Hepatocyte (in vitro differentiated cells): Measurements from ENCODE around the gene ABLIM1. TPM values are rescaled to one million over a fixed set of nuclear protein-coding genes. Genes with fewer than 3 reads are reported as not detected.
A peak's percentile ranks its signal among the peaks of the same experiment; 100 is the strongest.

Experiments
- DNase-seq: peaks from one replicate; pipeline ENCODE4 v3.0.0-alpha.2; 2016; ENCODE audit warnings: low spot score
- H2AFZ ChIP-seq: fragments of 200-600 bp; sonication (generic); 2 replicates; pipeline ENCODE4 v1.6.0; 2016; ENCODE audit warnings: antibody characterized with exemption, mild to moderate bottlenecking
- H3K27ac ChIP-seq: fragments of 200-600 bp; sonication (generic); 2 replicates; pipeline ENCODE4 v1.5.1; 2016; ENCODE audit warnings: mild to moderate bottlenecking
- H3K27me3 ChIP-seq: fragments of 200-600 bp; sonication (generic); 2 replicates; pipeline ENCODE4 v1.6.1; 2016
- H3K36me3 ChIP-seq: fragments of 200-600 bp; sonication (generic); replicated peaks from 2 replicates; pipeline ENCODE4 v1.5.1; 2016; ENCODE audit warnings: low read depth; ENCODE audit not compliant: insufficient read depth
- H3K4me1 ChIP-seq: fragments of 200-600 bp; sonication (generic); 2 replicates; pipeline ENCODE4 v1.5.1; 2016; ENCODE audit warnings: mild to moderate bottlenecking, moderate library complexity; ENCODE audit not compliant: insufficient read depth
- H3K4me2 ChIP-seq: fragments of 200-600 bp; sonication (generic); 2 replicates; pipeline ENCODE4 v1.6.0; 2016
- H3K4me3 ChIP-seq: fragments of 200-600 bp; sonication (generic); 2 replicates; pipeline ENCODE4 v1.5.1; 2016; ENCODE audit warnings: mild to moderate bottlenecking
- H3K79me2 ChIP-seq: fragments of 200-600 bp; sonication (generic); 2 replicates; pipeline ENCODE4 v1.6.0; 2017; ENCODE audit warnings: mild to moderate bottlenecking
- H3K9me2 ChIP-seq: fragments of 200-600 bp; sonication (generic); replicated peaks from 2 replicates; pipeline ENCODE4 v1.6.0; 2017; ENCODE audit warnings: mild to moderate bottlenecking; ENCODE audit not compliant: insufficient read depth
- H3K9me3 ChIP-seq: fragments of 200-600 bp; sonication (generic); 2 replicates; pipeline ENCODE4 v1.5.1; 2016; ENCODE audit warnings: low read depth, mild to moderate bottlenecking
- H4K20me1 ChIP-seq: fragments of 200-600 bp; sonication (generic); 2 replicates; pipeline ENCODE4 v1.6.0; 2016; ENCODE audit warnings: mild to moderate bottlenecking; ENCODE audit not compliant: insufficient read depth, poor library complexity, severe bottlenecking
- EZH2 ChIP-seq: fragments of 200-600 bp; sonication (generic); IDR thresholded peaks from 2 replicates; pipeline ENCODE4 v1.6.1; 2016; ENCODE audit warnings: antibody characterized with exemption, mild to moderate bottlenecking, borderline replicate concordance
- EZH2phosphoT487 ChIP-seq: fragments of 200-600 bp; sonication (generic); IDR thresholded peaks from one replicate; pipeline ENCODE4 v1.6.1; 2018; ENCODE audit warnings: antibody characterized with exemption, mild to moderate bottlenecking, low read depth, moderate library complexity; ENCODE audit not compliant: unreplicated experiment, severe bottlenecking
- WGBS: methylation state at CpG from one replicate; pipeline ENCODE4 v1.1.6; 2016; ENCODE audit warnings: low lambda C conversion rate; ENCODE audit errors: missing lambda C conversion rate; 5-methylcytosine and 5-hydroxymethylcytosine counted together
- polyA plus RNA-seq: library from polyadenylated mRNA; unstranded; fragments of >200 nt; fragmentation: Nextera tagmentation; extraction: Ambion mirVana; gene quantifications from 2 replicates; pipeline ENCODE4 v1.2.1, GENCODE V29; 2016
- total RNA-seq: library from RNA; depleted of rRNA; stranded (reverse); fragments of >200 nt; gene quantifications from 2 replicates; pipeline ENCODE4 v1.2.3, GENCODE V29; 2014
- TF ChIP-seq, protein P1 (sequence below): fragments of 200-600 bp; sonication (generic); IDR thresholded peaks from 2 replicates; pipeline ENCODE4 v1.5.1; 2016; ENCODE audit warnings: antibody characterized with exemption, mild to moderate bottlenecking; ENCODE audit not compliant: poor library complexity

Gene ABLIM1
- total and polyA plus RNA-seq, 2 experiments from 2014 or later = 20.8 to 31.6 TPM

DNA sequence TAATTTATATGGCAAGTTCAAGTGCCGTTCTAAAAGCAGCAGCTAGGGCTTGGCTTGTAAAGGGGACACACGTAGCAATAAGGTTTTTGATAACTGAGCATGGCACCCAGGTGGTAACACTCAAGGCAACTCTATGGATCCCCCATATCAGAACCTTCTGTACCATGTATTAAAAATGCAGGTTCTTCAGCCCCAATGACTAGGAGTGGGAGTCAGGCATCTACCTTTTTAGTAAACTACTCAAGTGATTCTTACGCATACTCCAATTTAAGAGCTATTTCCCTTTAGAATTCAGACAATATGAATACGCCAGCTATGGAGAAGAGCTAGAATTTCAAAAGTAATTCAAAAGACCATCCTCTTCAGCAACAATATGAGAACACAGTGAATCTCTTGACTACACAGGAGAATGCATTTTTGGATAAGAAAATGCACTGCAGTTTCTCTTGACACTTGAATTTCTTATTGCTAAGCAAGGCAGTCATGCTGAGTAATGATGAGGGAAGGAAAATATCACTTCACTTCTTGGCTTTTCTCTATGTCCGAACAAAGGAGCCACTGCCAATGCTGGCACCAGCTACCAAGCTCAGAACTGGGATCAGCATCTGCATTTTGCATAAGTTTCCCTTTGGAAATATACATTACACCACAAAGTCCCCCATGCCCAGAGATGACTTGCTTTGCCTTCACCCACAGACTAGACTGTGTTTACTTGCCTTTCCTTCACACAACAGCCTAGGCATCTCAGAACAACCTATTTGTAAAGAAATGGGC lies 53.5 kb downstream of the ABLIM1 start:
- peaks cover 32% of the 10 kb centered on the region for H3K4me1 ChIP-seq
- H3K36me3 ChIP-seq = no peaks in the 10 kb centered on the region
- no peak for DNase-seq
- H3K9me3 ChIP-seq = no peaks in the 10 kb centered on the region
- no peak overlapping the region for H3K4me2 ChIP-seq
- no peak overlapping the region for H2AFZ ChIP-seq
- no peak overlapping the region for H3K4me3 ChIP-seq
- 86% methylated on average over 5 of the region's 5 CpGs for WGBS
- H3K27me3 ChIP-seq = no peaks in the 10 kb centered on the region
- H4K20me1 ChIP-seq = no peaks in the 10 kb centered on the region
- TF ChIP-seq, protein P1, sequence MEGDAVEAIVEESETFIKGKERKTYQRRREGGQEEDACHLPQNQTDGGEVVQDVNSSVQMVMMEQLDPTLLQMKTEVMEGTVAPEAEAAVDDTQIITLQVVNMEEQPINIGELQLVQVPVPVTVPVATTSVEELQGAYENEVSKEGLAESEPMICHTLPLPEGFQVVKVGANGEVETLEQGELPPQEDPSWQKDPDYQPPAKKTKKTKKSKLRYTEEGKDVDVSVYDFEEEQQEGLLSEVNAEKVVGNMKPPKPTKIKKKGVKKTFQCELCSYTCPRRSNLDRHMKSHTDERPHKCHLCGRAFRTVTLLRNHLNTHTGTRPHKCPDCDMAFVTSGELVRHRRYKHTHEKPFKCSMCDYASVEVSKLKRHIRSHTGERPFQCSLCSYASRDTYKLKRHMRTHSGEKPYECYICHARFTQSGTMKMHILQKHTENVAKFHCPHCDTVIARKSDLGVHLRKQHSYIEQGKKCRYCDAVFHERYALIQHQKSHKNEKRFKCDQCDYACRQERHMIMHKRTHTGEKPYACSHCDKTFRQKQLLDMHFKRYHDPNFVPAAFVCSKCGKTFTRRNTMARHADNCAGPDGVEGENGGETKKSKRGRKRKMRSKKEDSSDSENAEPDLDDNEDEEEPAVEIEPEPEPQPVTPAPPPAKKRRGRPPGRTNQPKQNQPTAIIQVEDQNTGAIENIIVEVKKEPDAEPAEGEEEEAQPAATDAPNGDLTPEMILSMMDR = no peak
- TF ChIP-seq EZH2 (no peak), EZH2phosphoT487 (no peak)
- H3K79me2 ChIP-seq = peaks cover 16% of the 10 kb centered on the region
- no peaks in the 10 kb centered on the region for H3K9me2 ChIP-seq
- peak overlapping the region; percentile 28 for H3K27ac ChIP-seq

DNA sequence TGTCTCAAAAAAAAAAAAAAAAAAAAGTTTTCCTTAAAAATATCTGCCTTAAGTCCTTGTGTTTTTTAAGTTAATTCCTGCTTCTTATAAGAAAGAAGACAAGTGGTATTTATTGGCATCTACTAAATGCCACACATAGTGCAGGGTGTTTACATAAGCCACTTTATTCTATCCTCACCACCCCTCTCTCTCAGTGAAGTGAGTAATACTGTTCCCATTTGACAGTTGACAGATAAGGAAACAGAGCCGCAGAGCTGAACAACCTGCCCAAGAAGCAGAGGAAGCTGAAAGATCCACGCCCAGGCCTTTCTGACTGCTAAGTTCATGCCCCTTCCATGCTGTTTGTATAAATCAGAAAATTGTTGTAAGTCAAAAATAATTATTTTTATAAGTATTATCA lies 54.1 kb downstream of the ABLIM1 start:
- Histone ChIP-seq H3K27me3 (no peaks in the 10 kb centered on the region), H3K4me2 (peak overlapping the region; percentile 53), H3K4me1 (peaks cover 32% of the 10 kb centered on the region), H4K20me1 (no peaks in the 10 kb centered on the region), H3K9me2 (no peaks in the 10 kb centered on the region), H2AFZ (no peak overlapping the region), H3K36me3 (no peaks in the 10 kb centered on the region), H3K4me3 (no peak overlapping the region), H3K79me2 (peaks cover 16% of the 10 kb centered on the region), H3K27ac (peak overlapping the region; percentile 58), H3K9me3 (no peaks in the 10 kb centered on the region)
- WGBS = 24% methylated on average over 2 of the region's 2 CpGs
- peak; percentile 28 for DNase-seq
- TF ChIP-seq EZH2 (no peak), EZH2phosphoT487 (no peak)
- TF ChIP-seq, protein P1 = no peak

DNA sequence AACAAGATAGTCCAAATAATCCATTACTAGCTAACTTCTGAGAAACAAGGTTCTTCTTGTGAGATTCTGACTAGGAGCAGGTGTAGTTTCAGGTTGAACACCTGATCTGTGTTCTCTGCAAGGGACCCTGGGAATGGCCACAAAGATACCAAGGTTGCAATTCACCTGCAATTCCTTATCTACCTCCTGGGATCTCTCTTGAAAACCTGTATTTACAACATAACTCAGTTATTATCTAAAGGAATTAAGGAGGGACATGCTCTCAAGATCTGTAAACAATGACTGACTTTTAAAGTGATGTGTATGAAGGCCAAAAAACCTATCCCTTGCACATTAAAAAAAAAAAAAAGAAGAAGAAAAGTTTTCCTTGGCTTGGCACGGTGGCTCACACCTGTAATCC lies 54.8 kb downstream of the ABLIM1 start:
- Histone ChIP-seq H4K20me1 (no peaks in the 10 kb centered on the region), H3K4me2 (peak overlapping the region; percentile 53), H3K9me2 (no peaks in the 10 kb centered on the region), H3K36me3 (no peaks in the 10 kb centered on the region), H2AFZ (no peak overlapping the region), H3K4me1 (peaks cover 32% of the 10 kb centered on the region), H3K4me3 (no peak overlapping the region), H3K27me3 (no peaks in the 10 kb centered on the region), H3K79me2 (peaks cover 16% of the 10 kb centered on the region), H3K9me3 (no peaks in the 10 kb centered on the region), H3K27ac (peak overlapping the region; percentile 58)
- TF ChIP-seq, protein P1 = no peak
- no peak for TF ChIP-seq EZH2
- TF ChIP-seq EZH2phosphoT487 = no peak
- peak; percentile 30 for DNase-seq
- WGBS = 50% methylated on average over 1 of the region's 1 CpG
